ENCODE results near the gene LAMA1.

Gene LAMA1

DNA sequence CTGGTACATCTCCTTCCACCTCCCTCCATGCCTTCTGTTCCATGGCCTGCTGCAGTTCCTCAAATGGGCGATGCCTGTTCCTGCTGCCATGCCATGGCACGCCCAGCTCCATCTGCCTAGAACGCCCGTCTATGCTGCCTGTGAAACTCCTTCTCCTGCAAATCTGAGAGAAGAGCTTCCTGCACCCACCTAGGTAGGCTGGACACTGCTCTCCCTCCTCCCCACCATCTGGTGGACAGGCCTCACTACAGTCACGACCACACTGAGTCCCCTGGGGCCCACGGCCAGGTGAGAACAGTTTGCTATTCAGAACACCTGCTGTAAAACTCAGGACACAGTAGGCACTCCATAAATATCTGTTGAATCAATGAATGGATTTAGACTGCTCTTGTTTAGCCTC, 92.4 kb downstream of the LAMA1 start:
- H3K27ac ChIP-seq, result no peak overlapping the region
- ChIA-PET POLR2A (ENCODE audit: low non-redundant PET) (no interaction called here), CTCF (interaction anchor here (1.9 to 2.1 kb wide), 2 partner anchors 105 to 153 kb away, joined by 4 to 10 read pairs; no protein-coding TSS in a partner anchor)
- TF ChIP-seq, protein P1, sequence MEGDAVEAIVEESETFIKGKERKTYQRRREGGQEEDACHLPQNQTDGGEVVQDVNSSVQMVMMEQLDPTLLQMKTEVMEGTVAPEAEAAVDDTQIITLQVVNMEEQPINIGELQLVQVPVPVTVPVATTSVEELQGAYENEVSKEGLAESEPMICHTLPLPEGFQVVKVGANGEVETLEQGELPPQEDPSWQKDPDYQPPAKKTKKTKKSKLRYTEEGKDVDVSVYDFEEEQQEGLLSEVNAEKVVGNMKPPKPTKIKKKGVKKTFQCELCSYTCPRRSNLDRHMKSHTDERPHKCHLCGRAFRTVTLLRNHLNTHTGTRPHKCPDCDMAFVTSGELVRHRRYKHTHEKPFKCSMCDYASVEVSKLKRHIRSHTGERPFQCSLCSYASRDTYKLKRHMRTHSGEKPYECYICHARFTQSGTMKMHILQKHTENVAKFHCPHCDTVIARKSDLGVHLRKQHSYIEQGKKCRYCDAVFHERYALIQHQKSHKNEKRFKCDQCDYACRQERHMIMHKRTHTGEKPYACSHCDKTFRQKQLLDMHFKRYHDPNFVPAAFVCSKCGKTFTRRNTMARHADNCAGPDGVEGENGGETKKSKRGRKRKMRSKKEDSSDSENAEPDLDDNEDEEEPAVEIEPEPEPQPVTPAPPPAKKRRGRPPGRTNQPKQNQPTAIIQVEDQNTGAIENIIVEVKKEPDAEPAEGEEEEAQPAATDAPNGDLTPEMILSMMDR (conservative IDR thresholded peaks at IDR 0.05; ENCODE audit: low read depth), result no peak
- no peak for DNase-seq (ENCODE audit: low spot score)

DNA sequence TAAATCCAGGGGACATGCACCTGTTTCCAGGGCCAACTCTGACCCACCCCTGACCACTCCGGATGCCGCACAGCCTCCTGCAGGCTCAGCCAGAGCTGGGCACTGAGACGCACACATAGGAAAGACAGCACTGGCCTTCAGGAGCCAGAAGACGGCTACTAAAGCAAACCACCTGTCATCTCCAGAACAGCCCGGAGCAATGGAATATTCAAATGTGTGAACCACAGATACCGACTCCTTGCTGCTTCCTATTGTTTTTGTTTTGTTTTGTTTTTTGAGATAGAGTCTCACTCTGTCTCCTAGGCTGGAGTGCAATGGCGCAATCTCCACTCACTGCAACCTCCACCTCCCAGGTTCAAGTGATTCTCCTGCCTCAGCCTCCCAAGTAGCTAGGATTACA, 94.0 kb downstream of the LAMA1 start:
- no peak for DNase-seq (ENCODE audit: low spot score)
- TF ChIP-seq, protein P1 (conservative IDR thresholded peaks at IDR 0.05; ENCODE audit: low read depth), result no peak
- ChIA-PET CTCF (interaction anchor here (0.6 to 2.5 kb wide), 2 partner anchors 41 to 105 kb away, joined by 3 to 31 read pairs; no protein-coding TSS in a partner anchor), POLR2A (ENCODE audit: low non-redundant PET) (no interaction called here)
- no peak overlapping the region for H3K27ac ChIP-seq

DNA sequence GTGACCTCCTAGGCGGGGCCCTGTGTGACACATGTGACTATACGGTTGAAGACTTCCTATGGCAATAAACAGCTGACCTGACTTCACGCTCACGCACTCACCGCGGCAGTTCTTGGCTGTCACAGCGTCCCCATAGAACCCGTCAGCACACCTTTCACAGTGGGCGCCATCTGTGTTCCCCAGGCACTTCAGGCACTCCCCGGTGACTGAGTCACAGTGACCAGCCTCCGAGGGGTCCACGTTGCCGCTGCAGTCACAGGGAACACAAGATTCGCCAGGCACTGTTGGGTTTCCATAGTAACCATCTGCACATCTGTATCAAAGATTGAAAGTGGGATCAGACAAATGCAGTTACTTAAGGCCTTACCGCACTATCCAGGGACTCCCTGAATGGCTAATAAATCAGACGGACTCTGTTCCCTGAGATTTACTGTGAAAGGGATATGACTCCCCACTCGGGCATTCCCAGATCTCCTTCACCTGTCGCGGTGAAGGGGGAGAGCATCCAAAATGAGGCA, 94.5 kb downstream of the LAMA1 start:
- POLR2A ChIA-PET (ENCODE audit: low non-redundant PET), result no interaction called here
- TF ChIP-seq, protein P1 (conservative IDR thresholded peaks at IDR 0.05; ENCODE audit: low read depth), result no peak
- no peak for DNase-seq (ENCODE audit: low spot score)
- H3K27ac ChIP-seq, result no peak overlapping the region
- CTCF ChIA-PET, result interaction anchor here (1.2 to 2.5 kb wide), 3 partner anchors 23 to 151 kb away, joined by 3 to 31 read pairs (median 5); no protein-coding TSS in a partner anchor

DNA sequence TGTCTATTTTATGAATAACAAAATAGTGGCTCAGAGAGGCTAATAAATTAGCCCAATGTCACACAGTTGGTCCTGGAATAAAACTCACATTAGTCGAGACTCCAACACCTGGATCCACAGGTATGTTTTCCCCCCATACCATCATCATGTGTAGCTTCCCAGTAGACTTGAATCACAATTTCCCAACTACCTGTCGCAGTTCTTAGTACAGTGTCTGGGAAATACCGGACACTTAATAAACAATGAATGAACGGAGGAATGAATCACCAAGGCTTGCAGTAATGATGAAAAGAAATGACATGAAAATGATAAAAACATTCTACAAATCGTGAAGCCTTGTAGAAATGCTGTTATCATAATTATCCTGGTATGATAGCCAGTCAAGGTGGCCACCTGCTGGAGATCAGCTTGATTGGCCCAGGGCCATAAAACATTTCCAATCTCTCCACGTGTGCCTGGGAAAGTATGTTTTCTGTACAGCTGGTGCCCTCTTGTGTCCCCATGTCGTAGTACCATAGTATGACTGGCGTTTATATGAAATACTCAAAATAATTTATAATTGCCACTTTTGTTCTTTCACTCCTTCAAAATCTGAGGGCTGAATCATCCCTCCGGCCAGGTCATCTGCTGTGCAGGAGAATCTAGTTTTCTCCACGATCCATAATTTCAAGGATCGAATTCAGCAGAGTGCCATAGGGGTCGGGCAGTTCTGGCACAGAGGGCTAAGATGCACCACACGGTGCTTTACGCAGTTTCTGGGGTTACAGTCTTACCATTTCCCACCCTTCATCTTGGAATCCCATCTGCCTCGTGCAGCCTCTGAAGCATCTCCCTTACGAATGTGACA, 95.4 kb downstream of the LAMA1 start:
- H3K27ac ChIP-seq, result no peak overlapping the region
- ChIA-PET POLR2A (ENCODE audit: low non-redundant PET) (no interaction called here), CTCF (interaction anchor here (0.6 to 2.5 kb wide), 20 partner anchors 10 to 1379 kb away, joined by 3 to 31 read pairs (median 3); no protein-coding TSS in a partner anchor)
- TF ChIP-seq, protein P1 (conservative IDR thresholded peaks at IDR 0.05; ENCODE audit: low read depth), result peak; percentile 78
- DNase-seq (ENCODE audit: low spot score), result peak; percentile 78

DNA sequence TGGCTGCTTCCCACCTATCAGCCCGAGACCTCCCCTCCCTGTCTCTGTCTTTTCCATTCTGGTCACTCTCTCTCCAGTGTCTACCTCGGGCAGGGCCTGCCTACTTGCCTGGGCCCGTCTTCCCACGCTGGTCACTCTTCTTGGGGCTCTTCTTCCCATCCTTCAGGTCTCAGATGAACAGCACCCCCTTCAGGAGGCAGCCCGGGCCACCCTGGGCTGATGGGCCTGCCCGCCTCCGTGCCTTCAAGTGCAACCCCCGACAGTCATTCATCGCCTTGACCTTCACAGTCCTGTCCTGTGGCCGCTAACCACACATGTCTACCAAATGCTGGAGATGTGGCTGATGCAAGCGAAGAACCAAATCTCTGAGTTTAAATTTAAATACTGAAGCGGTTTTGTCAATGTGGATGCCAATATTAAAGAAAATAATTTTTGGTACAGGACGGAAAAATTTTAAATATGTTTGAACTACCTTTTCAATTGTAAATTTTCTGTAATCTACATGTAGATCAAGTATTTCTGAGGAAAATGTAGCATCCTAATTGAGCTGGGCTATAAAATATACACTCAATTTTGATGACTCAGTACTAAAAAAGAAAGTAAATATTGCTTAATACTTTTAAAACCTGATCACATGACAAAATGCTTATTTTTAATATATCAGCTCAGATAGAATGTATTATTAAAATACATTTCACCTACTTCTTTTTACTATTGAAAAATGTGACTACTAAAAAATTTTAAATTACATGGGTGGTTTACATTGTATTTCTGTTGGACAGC, 96.4 kb downstream of the LAMA1 start:
- POLR2A ChIA-PET (ENCODE audit: low non-redundant PET), result no interaction called here
- CTCF ChIA-PET, result interaction anchor here (0.5 to 2.5 kb wide), 10 partner anchors 9 to 467 kb away, joined by 3 to 31 read pairs (median 4); no protein-coding TSS in a partner anchor
- H3K27ac ChIP-seq, result no peak overlapping the region
- DNase-seq (ENCODE audit: low spot score), result no peak
- TF ChIP-seq, protein P1 (conservative IDR thresholded peaks at IDR 0.05; ENCODE audit: low read depth), result no peak

DNA sequence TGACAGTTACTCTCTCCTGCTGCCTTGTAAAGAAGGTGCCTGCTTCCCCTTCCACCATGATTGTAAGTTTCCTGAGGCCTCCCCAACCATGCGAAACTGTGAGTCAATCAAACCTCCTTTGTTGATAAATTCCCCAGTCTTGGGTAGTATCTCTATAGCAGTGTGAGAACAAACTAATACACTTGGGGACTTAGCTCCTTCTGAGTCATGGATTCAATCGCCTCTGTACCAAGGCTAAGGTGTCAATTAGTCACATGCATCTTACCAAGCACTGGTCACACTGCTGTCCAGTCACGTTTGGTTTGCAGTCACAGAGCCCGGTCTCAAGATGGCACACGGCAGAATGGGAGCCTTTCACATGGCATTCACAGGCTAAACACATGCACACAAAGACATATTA, 100.6 kb downstream of the LAMA1 start:
- ChIA-PET POLR2A (ENCODE audit: low non-redundant PET) (no interaction called here), CTCF (interaction anchor here (1.2 kb wide), 1 partner anchor 97 kb away, joined by 9 read pairs; no protein-coding TSS in a partner anchor)
- TF ChIP-seq, protein P1 (conservative IDR thresholded peaks at IDR 0.05; ENCODE audit: low read depth), result no peak
- no peak for DNase-seq (ENCODE audit: low spot score)
- no peak overlapping the region for H3K27ac ChIP-seq

Data from RWPE1 (cell line).